ENCODE results near the gene ZNF664.

DNA sequence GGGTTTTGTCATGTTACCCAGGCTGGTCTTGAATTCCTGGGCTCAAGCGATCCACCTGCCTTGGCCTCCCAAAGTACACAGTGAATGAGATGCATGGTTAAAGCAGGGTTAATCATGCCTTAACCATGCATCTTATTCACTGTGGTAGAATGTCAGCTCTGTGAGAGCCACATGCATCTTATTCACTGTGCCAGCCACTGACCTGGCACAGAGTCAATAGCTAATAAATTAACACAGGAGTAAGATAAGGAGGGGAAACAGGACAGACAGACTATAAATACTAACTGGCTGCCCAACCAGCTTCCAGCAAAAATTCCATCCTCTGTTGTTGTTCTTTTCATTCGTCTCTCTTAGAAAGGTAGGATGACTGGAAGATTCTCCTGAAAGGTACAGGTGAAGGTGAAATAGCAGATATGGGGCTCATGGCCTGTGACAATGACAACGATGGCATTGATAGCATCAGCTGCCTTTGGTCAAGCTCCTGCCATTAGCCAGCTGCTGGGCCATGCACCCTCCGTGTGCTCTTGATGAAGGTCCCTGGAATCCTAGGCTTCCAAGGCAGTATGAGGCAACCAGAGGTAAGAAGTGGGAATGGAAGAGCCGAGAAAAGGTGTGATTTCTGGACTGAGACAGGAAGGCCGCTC is 76.6 kb downstream of the ZNF664 start:
- TF ChIP-seq, protein P1, sequence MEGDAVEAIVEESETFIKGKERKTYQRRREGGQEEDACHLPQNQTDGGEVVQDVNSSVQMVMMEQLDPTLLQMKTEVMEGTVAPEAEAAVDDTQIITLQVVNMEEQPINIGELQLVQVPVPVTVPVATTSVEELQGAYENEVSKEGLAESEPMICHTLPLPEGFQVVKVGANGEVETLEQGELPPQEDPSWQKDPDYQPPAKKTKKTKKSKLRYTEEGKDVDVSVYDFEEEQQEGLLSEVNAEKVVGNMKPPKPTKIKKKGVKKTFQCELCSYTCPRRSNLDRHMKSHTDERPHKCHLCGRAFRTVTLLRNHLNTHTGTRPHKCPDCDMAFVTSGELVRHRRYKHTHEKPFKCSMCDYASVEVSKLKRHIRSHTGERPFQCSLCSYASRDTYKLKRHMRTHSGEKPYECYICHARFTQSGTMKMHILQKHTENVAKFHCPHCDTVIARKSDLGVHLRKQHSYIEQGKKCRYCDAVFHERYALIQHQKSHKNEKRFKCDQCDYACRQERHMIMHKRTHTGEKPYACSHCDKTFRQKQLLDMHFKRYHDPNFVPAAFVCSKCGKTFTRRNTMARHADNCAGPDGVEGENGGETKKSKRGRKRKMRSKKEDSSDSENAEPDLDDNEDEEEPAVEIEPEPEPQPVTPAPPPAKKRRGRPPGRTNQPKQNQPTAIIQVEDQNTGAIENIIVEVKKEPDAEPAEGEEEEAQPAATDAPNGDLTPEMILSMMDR (IDR thresholded peaks at IDR 0.05) = no peak
- TF ChIP-seq EZH2 (IDR thresholded peaks at IDR 0.05; ENCODE audit: borderline replicate concordance, insufficient read depth, low read depth, low read length, poor library complexity, severe bottlenecking) = no peak
